IMR-90 (cell line): ENCODE data around the gene SEC16A. TPM values are rescaled to one million over a fixed set of nuclear protein-coding genes. Genes with fewer than 3 reads are reported as not detected.
A peak's percentile ranks its signal among the peaks of the same experiment; 100 is the strongest.

Experiments used
- ATAC-seq: fragments of 200-7000 bp; cut with Tn5 transposase; 2 replicates; pipeline ENCODE4 v1.9.1; 2020; ENCODE audit warnings: low read depth, mild to moderate bottlenecking, moderate library complexity
- BruUV-seq: library from RNA; stranded (reverse); fragments of 400-500 nt; replicated peaks from 2 replicates; lab custom pipeline; 2021; lab: Mats Ljungman, UMichigan
- CTCF ChIA-PET: fragments of 300-600 bp; formaldehyde crosslinking; extraction: SDS; loops from one replicate; lab custom pipeline; 2021; ENCODE audit warnings: antibody characterized with exemption; lab: Yijun Ruan, JAX
- POLR2A ChIA-PET: fragments of 300-600 bp; sonication (Branson Sonifier 250); formaldehyde crosslinking; loops from one replicate; lab custom pipeline; 2022; ENCODE audit warnings: antibody characterized with exemption; ENCODE audit not compliant: unreplicated experiment; lab: Charles Lee
- DNase-seq: peaks from one replicate; pipeline ENCODE4 v3.0.0; 2013
- H2AFZ ChIP-seq: replicated peaks from 2 replicates; pipeline ENCODE3; 2013; ENCODE audit warnings: low read length, mild to moderate bottlenecking; ENCODE audit not compliant: poor library complexity
- H2AK5ac ChIP-seq: 2 replicates; pipeline ENCODE4 v1.6.1; 2013; ENCODE audit warnings: low read depth, low read length, inconsistent platforms
- H2AK9ac ChIP-seq: replicated peaks from 2 replicates; pipeline ENCODE3; 2013; ENCODE audit warnings: mild to moderate bottlenecking, low read depth, low read length, moderate library complexity; ENCODE audit not compliant: poor library complexity
- H2BK120ac ChIP-seq: 2 replicates; pipeline ENCODE4 v1.6.1; 2013; ENCODE audit warnings: low read depth, low read length, inconsistent platforms
- H2BK15ac ChIP-seq: 3 replicates; pipeline ENCODE4 v1.6.1; 2013; ENCODE audit warnings: low read depth, low read length, inconsistent platforms
- H2BK20ac ChIP-seq: 2 replicates; pipeline ENCODE4 v1.6.1; 2013; ENCODE audit warnings: low read depth, mild to moderate bottlenecking, inconsistent platforms, low read length, moderate library complexity
- H2BK5ac ChIP-seq: 2 replicates; pipeline ENCODE4 v1.6.1; 2013; ENCODE audit warnings: mild to moderate bottlenecking, low read depth, low read length, inconsistent platforms; ENCODE audit not compliant: poor library complexity, severe bottlenecking
- H3K14ac ChIP-seq: replicated peaks from 2 replicates; pipeline ENCODE4 v1.6.1; 2013; ENCODE audit warnings: low read depth, low read length, inconsistent platforms
- H3K18ac ChIP-seq: 2 replicates; pipeline ENCODE4 v1.6.1; 2013; ENCODE audit warnings: low read depth, low read length, control low read depth
- H3K23ac ChIP-seq: 2 replicates; pipeline ENCODE4 v1.6.1; 2013; ENCODE audit warnings: low read depth, low read length, inconsistent platforms
- H3K27ac ChIP-seq: 2 replicates; pipeline ENCODE4 v1.5.1; 2013; ENCODE audit warnings: mild to moderate bottlenecking, control low read depth, low read length; ENCODE audit not compliant: insufficient read depth
- H3K27me3 ChIP-seq: 2 replicates; pipeline ENCODE4 v1.6.1; 2013; ENCODE audit warnings: low read length; ENCODE audit not compliant: control insufficient read depth, insufficient read depth
- H3K36me3 ChIP-seq: 2 replicates; pipeline ENCODE4 v1.6.1; 2013; ENCODE audit warnings: low read length, mixed read lengths; ENCODE audit not compliant: control insufficient read depth, insufficient read depth
- H3K4ac ChIP-seq: 2 replicates; pipeline ENCODE4 v1.6.1; 2013; ENCODE audit warnings: low read depth, low read length, inconsistent platforms
- H3K4me1 ChIP-seq: 2 replicates; pipeline ENCODE4 v1.6.1; 2013; ENCODE audit warnings: low read length, mixed read lengths; ENCODE audit not compliant: control insufficient read depth, insufficient read depth
- H3K4me2 ChIP-seq: 2 replicates; pipeline ENCODE4 v1.6.1; 2013; ENCODE audit warnings: low read depth, mild to moderate bottlenecking, control low read depth, low read length, moderate library complexity
- H3K4me3 ChIP-seq: 2 replicates; pipeline ENCODE4 v1.5.1; 2013; ENCODE audit warnings: low read depth, mild to moderate bottlenecking, control low read depth, low read length, moderate library complexity; ENCODE audit not compliant: insufficient read depth
- H3K56ac ChIP-seq: 2 replicates; pipeline ENCODE4 v1.6.1; 2013; ENCODE audit warnings: low read length, inconsistent platforms; ENCODE audit not compliant: insufficient read depth; ENCODE audit errors: extremely low read depth
- H3K79me1 ChIP-seq, 2 experiments: 2 replicates each; pipeline ENCODE4 v1.6.1; 2013; ENCODE audit warnings: low read length in 2 of 2, inconsistent platforms in 1 of 2, low read depth in 1 of 2
- H3K9ac ChIP-seq: 2 replicates; pipeline ENCODE4 v1.6.1; 2013; ENCODE audit warnings: low read depth, low read length, control low read depth
- H3K9me1 ChIP-seq: 2 replicates; pipeline ENCODE4 v1.6.1; 2013; ENCODE audit warnings: low read length, inconsistent platforms; ENCODE audit not compliant: insufficient read depth
- H3K9me3 ChIP-seq: 2 replicates; pipeline ENCODE4 v1.6.1; 2013; ENCODE audit warnings: low read length; ENCODE audit not compliant: control insufficient read depth, insufficient read depth
- H4K20me1 ChIP-seq: 2 replicates; pipeline ENCODE4 v1.6.1; 2013; ENCODE audit warnings: low read length, inconsistent platforms; ENCODE audit not compliant: insufficient read depth
- H4K5ac ChIP-seq: 2 replicates; pipeline ENCODE4 v1.6.1; 2013; ENCODE audit warnings: mild to moderate bottlenecking, low read depth, low read length, control low read depth
- H4K8ac ChIP-seq, 2 experiments: 2 replicates each; pipeline ENCODE4 v1.6.1; 2013; ENCODE audit warnings: low read depth in 2 of 2, low read length in 2 of 2, control low read depth in 1 of 2, inconsistent platforms in 1 of 2
- H4K91ac ChIP-seq: 2 replicates; pipeline ENCODE4 v1.6.1; 2013; ENCODE audit warnings: low read depth, low read length, inconsistent platforms; ENCODE audit not compliant: insufficient read depth
- BHLHE40 ChIP-seq: fragments of 150-350 bp; IDR thresholded peaks from 2 replicates; pipeline ENCODE4 v1.6.1; 2016; ENCODE audit warnings: mild to moderate bottlenecking, low read depth, low read length
- CEBPB ChIP-seq: IDR thresholded peaks from 2 replicates; pipeline ENCODE4 v1.6.1; 2012; ENCODE audit warnings: low read depth, low read length, improper control_type of control experiment
- CHD1 ChIP-seq: IDR thresholded peaks from 2 replicates; pipeline ENCODE4 v1.6.1; 2012; ENCODE audit warnings: low read depth, low read length, improper control_type of control experiment
- ELK1 ChIP-seq: fragments of 150-350 bp; IDR thresholded peaks from 2 replicates; pipeline ENCODE4 v1.6.1; 2016; ENCODE audit warnings: low read depth, mild to moderate bottlenecking, low read length, moderate library complexity, borderline replicate concordance
- MAFK ChIP-seq: IDR thresholded peaks from 2 replicates; pipeline ENCODE4 v1.6.1; 2012; ENCODE audit warnings: low read depth, low read length, improper control_type of control experiment
- MAZ ChIP-seq: IDR thresholded peaks from 2 replicates; pipeline ENCODE4 v1.6.1; 2012; ENCODE audit warnings: low read depth, mild to moderate bottlenecking, low read length, improper control_type of control experiment, moderate library complexity, borderline replicate concordance
- MXI1 ChIP-seq: IDR thresholded peaks from 2 replicates; pipeline ENCODE4 v1.6.1; 2012; ENCODE audit warnings: low read depth, mild to moderate bottlenecking, low read length, moderate library complexity, borderline replicate concordance
- NFE2L2 ChIP-seq: fragments of 150-350 bp; IDR thresholded peaks from 2 replicates; pipeline ENCODE4 v1.6.1; 2016; ENCODE audit warnings: low read depth, mild to moderate bottlenecking, low read length
- POLR2A ChIP-seq: IDR thresholded peaks from 2 replicates; pipeline ENCODE4 v1.6.1; 2012; ENCODE audit warnings: mild to moderate bottlenecking, low read depth, low read length
- RAD21 ChIP-seq: IDR thresholded peaks from 2 replicates; pipeline ENCODE4 v1.6.1; 2012; ENCODE audit warnings: low read length, improper control_type of control experiment
- RCOR1 ChIP-seq: IDR thresholded peaks from 2 replicates; pipeline ENCODE4 v1.6.1; 2012; ENCODE audit warnings: mild to moderate bottlenecking, low read length, improper control_type of control experiment; ENCODE audit not compliant: insufficient replicate concordance
- RFX5 ChIP-seq: IDR thresholded peaks from 2 replicates; pipeline ENCODE4 v1.8.0; 2012; ENCODE audit warnings: low read depth, mild to moderate bottlenecking, low read length, moderate library complexity
- SMC3 ChIP-seq: fragments of 150-350 bp; IDR thresholded peaks from 2 replicates; pipeline ENCODE4 v1.6.1; 2016; ENCODE audit warnings: low read depth, mild to moderate bottlenecking, antibody characterized with exemption, low read length, moderate library complexity
- USF2 ChIP-seq: fragments of 150-350 bp; IDR thresholded peaks from 2 replicates; pipeline ENCODE4 v1.6.1; 2017; ENCODE audit warnings: mild to moderate bottlenecking, antibody characterized with exemption, low read length, low read depth
- WGBS, 2 experiments: methylation state at CpG; one replicate each; pipeline versions ENCODE4 v1.1.5 to v1.1.7; 2013; ENCODE audit warnings: missing lambda C conversion rate in 2 of 2; ENCODE audit not compliant: insufficient read length in 1 of 2; ENCODE audit errors: extremely low coverage in 2 of 2; 5-methylcytosine and 5-hydroxymethylcytosine counted together
- dilution Hi-C: fragments of 300-500 bp; cut with HindIII; formaldehyde crosslinking; loops from one replicate; pipeline ENCODE4 v1.14.3; 2018; ENCODE audit warnings: low sequenced_read_pairs; ENCODE audit not compliant: unreplicated experiment
- in situ Hi-C: fragments of 300-500 bp; cut with MboI; formaldehyde crosslinking; loops from 3 replicates; pipeline ENCODE4 v1.14.3; 2019; ENCODE audit warnings: low sequenced_read_pairs, inconsistent platforms, mixed read lengths
- intact Hi-C: fragments of 100-400 bp; cut with micrococcal nuclease; formaldehyde crosslinking; loops from 2 replicates; pipeline ENCODE4 v1.10.0; 2022
- polyA plus RNA-seq, 3 experiments: library from polyadenylated mRNA; depleted of rRNA; stranded (reverse); fragments of >200 nt; gene quantifications; 2 replicates each; pipeline ENCODE4 v1.2.3, GENCODE V29; 2012; ENCODE audit warnings: low replicate concordance in 1 of 3
- total RNA-seq: library from RNA; depleted of rRNA; stranded (reverse); fragments of >200 nt; gene quantifications from 2 replicates; pipeline ENCODE4 v1.2.3, GENCODE V29; 2012

SEC16A gene
- total and polyA plus RNA-seq, 2 of the 4 experiments (the other 2 are of a cell fraction) = 12.2 to 48.1 TPM

- H3K9me3 ChIP-seq = no peaks in the 10 kb centered on the region
- no peak overlapping the region for H2AK9ac ChIP-seq
- CTCF ChIA-PET = no interaction called here
- no peak overlapping the region for H3K4me2 ChIP-seq
- H3K18ac ChIP-seq = no peak overlapping the region
- H3K14ac ChIP-seq = no peak overlapping the region
- H3K4me3 ChIP-seq = no peak overlapping the region
- H3K4ac ChIP-seq = no peak overlapping the region
- 98% methylated on average over 40 of the region's 48 CpGs; no CpG with 5 or more reads in 1 of the 2 experiments for WGBS, 2 experiments
- in situ Hi-C loops = no loop called here
- no TSS peak for BruUV-seq
- H3K27me3 ChIP-seq = no peaks in the 10 kb centered on the region
- ATAC-seq (no peak), DNase-seq (no peak)
- H4K8ac ChIP-seq = no peak overlapping the region
- H2BK5ac ChIP-seq = no peak overlapping the region
- TF ChIP-seq MAZ = no peak
- no peak for TF ChIP-seq CEBPB
- no peak for TF ChIP-seq RCOR1
- no peak for TF ChIP-seq ELK1
- TF ChIP-seq SMC3 = no peak
- TF ChIP-seq CHD1 = no peak
- no peak for TF ChIP-seq MXI1
- no peak for TF ChIP-seq MAFK
- no peak for TF ChIP-seq USF2
- TF ChIP-seq RAD21 = no peak
- TF ChIP-seq POLR2A = no peak
- no peak for TF ChIP-seq RFX5
- no peak for TF ChIP-seq BHLHE40
- TF ChIP-seq NFE2L2 = no peak
- 0 out of 2 replicates have a peak, but pooled peaks cover 6% of the 10 kb centered on the region for H4K20me1 ChIP-seq
- intact Hi-C loops = no loop called here
- no peak overlapping the region for H3K9ac ChIP-seq
- no peaks in the 10 kb centered on the region for H3K4me1 ChIP-seq
- H3K27ac ChIP-seq = no peak overlapping the region
- H3K56ac ChIP-seq = no peak overlapping the region
- no peak overlapping the region for H2AK5ac ChIP-seq
- H2BK20ac ChIP-seq = no peak overlapping the region
- H4K5ac ChIP-seq = no peak overlapping the region
- no peak overlapping the region for H2BK120ac ChIP-seq
- no peak overlapping the region for H4K91ac ChIP-seq
- peaks cover 4 to 29% of the 10 kb centered on the region in 2 experiments; a peak in 2 of 4 replicates for H3K79me1 ChIP-seq
- H2AFZ ChIP-seq = peak overlapping the region; percentile 43
- POLR2A ChIA-PET = interaction anchor here (0.6 kb wide), 1 partner anchor 9 kb away, joined by 9 read pairs; no protein-coding TSS in a partner anchor
- H2BK15ac ChIP-seq = no peak overlapping the region
- H3K9me1 ChIP-seq = peaks cover 4% of the 10 kb centered on the region; the same call in 1 of the 2 replicates
- peaks cover 81% of the 10 kb centered on the region for H3K36me3 ChIP-seq
- H3K23ac ChIP-seq = no peak overlapping the region
- dilution Hi-C loops = no loop called here
These were observed 64.4 kb downstream of the SEC16A start for GRCh38 chr9:136418182-136419091.
